Measurements from ENCODE around the gene FEN1. TPM values are rescaled to one million over a fixed set of nuclear protein-coding genes. Genes with fewer than 3 reads are reported as not detected.
A peak's percentile ranks its signal among the peaks of the same experiment; 100 is the strongest.

FEN1 gene
- total RNA-seq, 1 donor from 2014 or later, result 51.8 TPM

GRCh38 chr11:61842528-61842820 lies 49.8 kb downstream of the FEN1 start:
- H3K27me3 ChIP-seq, result no peaks in the 10 kb centered on the region
- peaks cover 17% of the 10 kb centered on the region for H3F3A ChIP-seq (ENCODE audit: low read depth)
- no peak overlapping the region for H3K9ac ChIP-seq
- Mint-ChIP-seq H3K27me3 (ENCODE audit: insufficient read depth, low read depth) (peaks cover 4% of the 10 kb centered on the region), H3K36me3 (peaks cover 51% of the 10 kb centered on the region), H3K27ac (no peak overlapping the region), H3K4me3 (no peak overlapping the region), H3K4me1 (no peaks in the 10 kb centered on the region), H3K9me3 (no peaks in the 10 kb centered on the region)
- TF ChIP-seq CTCF (IDR thresholded peaks at IDR 0.05), result no peak
- no peak for DNase-seq (ENCODE audit: low spot score)
- no peak overlapping the region for H2AFZ ChIP-seq (replicated peaks)
- H3K4me3 ChIP-seq, result no peak overlapping the region
- H3K36me3 ChIP-seq, result peaks cover 19% of the 10 kb centered on the region
- peaks cover 48% of the 10 kb centered on the region for H4K20me1 ChIP-seq (ENCODE audit: low read depth)
- H3K4me2 ChIP-seq, result no peak overlapping the region
- H3K9me3 ChIP-seq (ENCODE audit: low read depth), result no peaks in the 10 kb centered on the region
- H3K27ac ChIP-seq, result no peak overlapping the region
- peaks cover 56% of the 10 kb centered on the region for H3K79me2 ChIP-seq (ENCODE audit: low read depth)
- no peaks in the 10 kb centered on the region for H3K4me1 ChIP-seq

GRCh38 chr11:61844909-61845565 lies 52.3 kb downstream of the FEN1 start:
- Histone ChIP-seq H3K36me3 (peaks cover 24% of the 10 kb centered on the region), H3K27ac (peak overlapping the region; percentile 67), H3K9me3 (ENCODE audit: low read depth) (no peaks in the 10 kb centered on the region), H3K9ac (no peak overlapping the region), H3K4me1 (no peaks in the 10 kb centered on the region), H3K4me3 (no peak overlapping the region), H4K20me1 (ENCODE audit: low read depth) (peaks cover 34% of the 10 kb centered on the region), H3K27me3 (no peaks in the 10 kb centered on the region), H3K79me2 (ENCODE audit: low read depth) (peaks cover 53% of the 10 kb centered on the region), H2AFZ (replicated peaks) (no peak overlapping the region), H3F3A (ENCODE audit: low read depth) (peaks cover 25% of the 10 kb centered on the region), H3K4me2 (no peak overlapping the region)
- Mint-ChIP-seq H3K4me1 (no peaks in the 10 kb centered on the region), H3K27me3 (ENCODE audit: insufficient read depth, low read depth) (peaks cover 4% of the 10 kb centered on the region), H3K9me3 (no peaks in the 10 kb centered on the region), H3K4me3 (no peak overlapping the region), H3K36me3 (peaks cover 52% of the 10 kb centered on the region), H3K27ac (no peak overlapping the region)
- no peak for TF ChIP-seq EZH2 (IDR thresholded peaks at IDR 0.05)
- no peak for TF ChIP-seq EZH2phosphoT487 (IDR thresholded peaks at IDR 0.05)
- no peak for TF ChIP-seq CTCF (IDR thresholded peaks at IDR 0.05)
- no peak for DNase-seq (ENCODE audit: low spot score)

- H3K4me3 ChIP-seq, result no peak overlapping the region
- H3K9ac ChIP-seq, result no peak overlapping the region
- H3K4me3 Mint-ChIP-seq, result no peak overlapping the region
Measured at GRCh38 chr11:61846362-61847020, 53.8 kb downstream of the FEN1 start.

More at GRCh38 chr11:61846362-61847020, 53.8 kb downstream of the FEN1 start:
- no peak for TF ChIP-seq EZH2phosphoT487 (IDR thresholded peaks at IDR 0.05)
- TF ChIP-seq EZH2 (IDR thresholded peaks at IDR 0.05), result no peak
- no peak for TF ChIP-seq CTCF (IDR thresholded peaks at IDR 0.05)
- H3K36me3 ChIP-seq, result peaks cover 19% of the 10 kb centered on the region
- Mint-ChIP-seq H3K9me3 (no peaks in the 10 kb centered on the region), H3K27me3 (ENCODE audit: insufficient read depth, low read depth) (peaks cover 2% of the 10 kb centered on the region), H3K27ac (no peak overlapping the region), H3K36me3 (peaks cover 44% of the 10 kb centered on the region), H3K4me1 (no peaks in the 10 kb centered on the region)
- H3K27ac ChIP-seq, result no peak overlapping the region
- H2AFZ ChIP-seq (replicated peaks), result no peak overlapping the region
- no peaks in the 10 kb centered on the region for H3K4me1 ChIP-seq
- peaks cover 30% of the 10 kb centered on the region for H4K20me1 ChIP-seq (ENCODE audit: low read depth)
- no peaks in the 10 kb centered on the region for H3K27me3 ChIP-seq
- peaks cover 25% of the 10 kb centered on the region for H3F3A ChIP-seq (ENCODE audit: low read depth)
- no peaks in the 10 kb centered on the region for H3K9me3 ChIP-seq (ENCODE audit: low read depth)
- no peak for DNase-seq (ENCODE audit: low spot score)
- peaks cover 54% of the 10 kb centered on the region for H3K79me2 ChIP-seq (ENCODE audit: low read depth)
- H3K4me2 ChIP-seq, result no peak overlapping the region

MicroRNAs encoded within 50 kb of the gene (microRNA counts, 767-probe panel; counts per million panel counts)
- microRNA hsa-miR-1908 (460 counts per million, percentile 90 among the panel's probes with 10 or more counts), microRNA hsa-miR-611 (460 counts per million, percentile 90 among the panel's probes with 10 or more counts)

Other genes with a start within 250 kb of the FEN1 start
- gene SYT7, start 211.8 kb upstream of the FEN1 start, total RNA-seq (ENCODE audit: low replicate concordance), result 0.73 and 4.4 TPM in 2 replicates
- gene DAGLA, start 112.5 kb upstream of the FEN1 start, total RNA-seq (ENCODE audit: low replicate concordance), result 1.1 and 4.6 TPM in 2 replicates
- 1.9 and 5.8 TPM in 2 replicates for gene MYRF, start 40.3 kb upstream of the FEN1 start, total RNA-seq (ENCODE audit: low replicate concordance)
- gene TMEM258, start 312 bp upstream of the FEN1 start, total RNA-seq (ENCODE audit: low replicate concordance), result 71.4 and 98.9 TPM in 2 replicates
- gene FADS1, start 24.1 kb downstream of the FEN1 start, total RNA-seq (ENCODE audit: low replicate concordance), result 163 and 184 TPM in 2 replicates
- gene FADS2, start 35.4 kb downstream of the FEN1 start, total RNA-seq (ENCODE audit: low replicate concordance), result 233 and 407 TPM in 2 replicates
- gene FADS3, start 98.6 kb downstream of the FEN1 start, total RNA-seq (ENCODE audit: low replicate concordance), result 10.1 and 28.7 TPM in 2 replicates
- 1.4 TPM in 2 replicates for gene RAB3IL1, start 124.7 kb downstream of the FEN1 start, total RNA-seq (ENCODE audit: low replicate concordance)
- gene BEST1, start 157.4 kb downstream of the FEN1 start, total RNA-seq (ENCODE audit: low replicate concordance), result 0.15 TPM in 1 of 2 replicates, not detected in the other
- 649 and 846 TPM in 2 replicates for gene FTH1, start 174.7 kb downstream of the FEN1 start, total RNA-seq (ENCODE audit: low replicate concordance)

Measured in neural progenitor cell (in vitro differentiated cells).